NCI-H510A (cell line): ENCODE results near the gene ZSCAN10.

Experiments used
- DNase-seq: peaks from one replicate; lab custom pipeline; 2025; lab: John Stamatoyannopoulos, UW

Gene ZSCAN10

DNA sequence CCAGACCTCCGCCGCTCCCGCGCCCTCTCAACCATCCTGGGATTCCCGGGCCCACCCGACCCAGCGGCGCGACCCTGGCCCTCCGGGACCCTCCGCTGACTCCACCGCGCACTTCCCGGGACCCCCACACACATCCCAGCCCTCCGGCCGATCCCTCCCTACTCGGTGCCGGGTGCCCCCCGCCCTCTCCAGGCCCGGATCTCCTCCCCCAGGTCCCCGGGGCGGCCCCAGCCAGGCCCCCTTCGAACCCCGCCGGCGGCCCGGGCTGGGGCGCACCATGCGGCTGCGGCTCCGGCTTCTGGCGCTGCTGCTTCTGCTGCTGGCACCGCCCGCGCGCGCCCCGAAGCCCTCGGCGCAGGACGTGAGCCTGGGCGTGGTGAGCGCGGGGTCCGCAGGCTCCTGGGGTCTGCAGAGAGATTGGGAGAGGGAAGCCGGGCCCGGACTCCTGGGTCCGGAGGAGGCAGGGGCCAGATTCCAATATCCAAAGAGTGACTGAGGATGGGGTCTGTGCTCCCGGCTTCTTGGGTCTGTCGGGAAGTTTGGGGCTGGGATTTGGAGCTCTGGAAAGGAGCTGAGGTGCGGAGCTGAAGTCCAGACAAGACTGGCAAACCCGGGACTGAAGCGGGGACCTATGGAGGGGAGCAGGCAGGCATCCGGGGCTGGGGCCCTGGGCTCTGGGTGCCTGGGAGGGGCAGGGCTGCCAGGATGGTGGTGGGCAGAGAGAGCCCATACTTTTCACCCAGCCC, 52.3 kb downstream of the ZSCAN10 start:
- no peak for DNase-seq

DNA sequence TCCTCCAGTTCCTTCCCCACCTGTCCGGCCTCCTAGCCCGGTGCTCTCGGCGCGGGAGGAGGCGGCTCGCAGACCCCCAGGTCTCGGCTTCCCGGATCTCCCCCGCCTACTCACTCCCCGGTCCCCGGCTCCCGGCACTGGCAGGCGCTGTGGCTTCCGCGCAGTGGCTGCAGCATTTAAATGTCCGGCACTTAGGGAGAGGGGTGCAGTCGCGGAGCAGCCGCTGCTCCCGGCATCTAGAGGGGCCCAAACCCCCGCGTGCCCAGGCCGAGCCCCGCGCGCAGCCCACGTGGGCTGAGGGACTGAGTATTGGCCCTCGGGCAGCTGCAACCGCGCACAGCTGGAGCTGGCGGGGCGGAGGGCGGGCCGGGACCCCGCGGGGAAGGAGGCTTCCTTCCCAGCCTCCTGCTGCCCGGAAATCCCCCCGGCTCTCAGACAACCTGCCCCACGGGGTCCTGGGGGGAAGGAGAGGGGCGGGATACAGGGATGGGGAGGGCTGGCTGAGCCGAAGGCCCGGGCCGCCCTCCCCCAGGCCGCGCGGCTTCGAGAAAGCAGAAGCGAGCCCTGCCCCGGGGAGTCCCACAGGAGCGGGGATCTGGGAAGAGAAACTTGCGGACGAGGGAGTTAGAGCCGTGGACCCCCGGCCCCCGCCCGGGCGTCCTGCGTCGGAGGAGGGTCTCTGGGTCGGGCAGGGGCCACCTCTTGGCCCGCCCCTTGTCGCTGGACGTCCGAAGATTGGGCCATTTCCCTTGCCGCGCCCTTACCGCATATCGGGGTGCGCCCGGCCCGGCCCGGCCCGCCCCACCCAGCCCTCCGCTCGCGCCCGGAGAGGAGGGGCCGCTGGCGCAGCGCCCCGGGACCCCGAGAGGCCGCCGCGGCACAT, 53.1 kb downstream of the ZSCAN10 start, which contains the start of gene MMP25:
Gene MMP25 (plus strand): TSS at position 804 of the 883 bp plus-strand sequence. CDS start 357 bp downstream, outside the sequence.
- no peak for DNase-seq

DNA sequence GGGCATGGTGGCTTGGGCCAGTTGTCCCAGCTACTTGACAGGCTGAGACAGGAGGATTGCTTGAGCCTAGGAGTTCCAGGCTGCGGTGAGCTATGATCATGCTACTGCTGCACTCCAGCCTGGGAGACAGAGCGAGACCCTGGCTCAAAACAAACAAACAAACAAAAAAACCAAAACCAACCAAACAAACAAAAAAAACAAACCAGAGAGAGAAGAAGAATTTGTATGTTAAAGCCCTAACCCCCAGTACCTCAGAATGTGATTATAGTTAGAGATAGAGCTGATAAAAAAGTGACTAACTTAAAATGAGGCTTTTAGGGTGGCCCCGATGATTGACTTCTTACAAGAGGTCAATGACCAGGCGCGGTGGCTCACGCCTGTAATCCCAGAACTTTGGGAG, 54.4 kb downstream of the ZSCAN10 start:
- no peak for DNase-seq

DNA sequence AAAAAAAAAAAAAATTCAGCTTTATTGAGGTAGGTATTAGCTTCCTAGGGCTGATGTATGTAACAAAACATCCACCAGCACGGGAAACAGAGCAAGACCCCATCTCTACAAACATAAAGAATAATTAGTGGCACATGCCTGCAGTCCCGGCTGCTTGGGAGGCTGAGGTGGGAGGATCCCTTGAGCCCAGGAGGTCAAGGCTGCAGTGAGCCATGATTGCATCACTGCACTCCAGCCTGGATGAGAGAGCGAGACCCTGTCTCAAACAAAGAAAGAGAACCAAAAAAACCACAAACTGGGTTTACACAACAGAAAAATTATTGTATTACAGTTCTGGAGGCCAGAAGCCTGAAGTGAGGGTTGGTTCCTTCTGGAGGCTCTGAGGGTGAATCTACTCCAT, 56.7 kb downstream of the ZSCAN10 start:
- no peak for DNase-seq

DNA sequence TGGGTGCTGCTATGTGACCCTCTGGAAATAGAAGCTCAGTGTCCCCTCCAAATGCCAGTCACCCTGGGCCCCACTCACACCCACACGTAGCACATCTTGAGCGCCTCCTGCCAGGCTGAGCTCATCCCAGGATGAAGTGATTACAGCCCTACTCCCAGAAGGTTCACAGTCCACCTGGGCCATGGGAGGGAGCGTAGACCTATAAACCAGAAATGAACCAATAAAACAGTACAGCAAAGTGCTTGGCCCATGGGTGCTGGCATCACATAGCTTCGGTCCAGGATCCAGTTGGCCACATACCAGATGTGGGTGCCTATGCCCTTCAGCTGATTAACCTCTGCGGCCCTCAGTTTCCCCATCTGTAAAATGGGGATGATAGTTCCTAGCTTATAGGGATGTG, 60.2 kb downstream of the ZSCAN10 start:
- DNase-seq, result no peak
